CD4-positive, alpha-beta T cell treated with Interleukin-17A for 4 hours (primary cell): ENCODE measurements around the gene OXT.

Source experiments
- DNase-seq: peaks from one replicate; pipeline ENCODE4 v3.0.0-alpha.2; 2020; ENCODE audit warnings: mixed read lengths

Gene OXT

DNA sequence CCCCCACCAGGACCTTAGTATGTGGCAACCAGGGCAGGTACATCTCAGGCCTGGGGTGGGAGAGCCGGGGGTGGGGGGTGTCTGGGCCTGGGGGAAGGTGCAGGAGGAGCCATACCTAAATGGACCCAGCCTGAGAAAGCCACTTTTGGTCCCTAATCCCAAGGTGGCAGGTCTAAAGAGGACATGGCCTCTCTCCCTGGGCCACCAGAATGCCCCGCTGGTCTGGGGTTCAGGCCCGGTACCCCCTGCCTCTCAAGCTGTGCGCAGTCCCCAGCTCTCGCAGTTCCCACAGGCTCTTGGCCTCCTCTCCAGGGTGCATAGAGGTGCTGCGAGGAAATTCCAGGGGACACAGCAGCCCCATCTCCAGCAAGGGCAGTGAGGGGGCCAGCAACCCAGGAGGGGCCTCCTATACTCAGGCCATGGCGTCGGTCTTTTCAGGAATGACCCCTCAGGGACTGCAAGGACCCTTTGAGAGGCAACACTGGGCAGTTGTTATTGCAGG lies 14.2 kb downstream of the OXT start:
- DNase-seq = no peak

DNA sequence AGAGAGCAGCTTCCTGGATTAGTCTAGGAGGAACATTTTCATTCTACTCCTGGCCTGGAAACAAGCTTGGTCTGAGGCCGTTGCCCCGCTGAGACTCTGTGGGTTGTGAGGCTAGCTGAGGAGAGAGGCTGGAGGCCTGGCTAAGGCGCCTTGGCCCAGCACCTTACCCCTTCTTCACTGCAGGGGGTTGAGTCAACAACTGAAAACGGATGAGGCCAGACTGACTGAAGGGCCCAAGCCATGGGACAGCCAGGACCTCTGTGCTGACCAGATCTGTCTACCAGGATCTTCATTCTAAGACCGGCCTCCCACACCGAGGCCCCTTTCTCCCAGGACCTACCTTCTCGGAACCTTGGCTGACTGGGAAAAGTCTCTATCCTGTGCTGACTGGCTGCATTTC lies 16.6 kb downstream of the OXT start:
- DNase-seq = no peak

DNA sequence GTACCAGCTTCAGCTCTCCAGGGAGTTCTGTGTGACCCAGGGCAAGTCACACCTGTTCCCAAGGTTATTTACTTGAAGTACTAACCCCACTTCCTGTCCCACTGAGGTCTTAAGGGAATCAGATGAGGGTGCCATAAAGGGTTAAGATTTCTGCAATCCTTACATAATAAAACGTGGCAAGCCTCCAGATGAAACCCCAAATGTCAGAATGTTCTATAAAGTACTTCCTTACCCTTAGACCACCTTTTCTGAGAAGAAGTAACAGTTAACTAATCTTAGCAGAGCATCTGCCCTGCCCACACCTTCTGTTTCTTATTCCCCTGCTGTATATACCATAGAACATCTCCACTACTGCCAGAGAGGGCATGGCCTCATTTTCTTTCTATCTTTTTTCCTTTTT lies 19.1 kb downstream of the OXT start:
- no peak for DNase-seq

DNA sequence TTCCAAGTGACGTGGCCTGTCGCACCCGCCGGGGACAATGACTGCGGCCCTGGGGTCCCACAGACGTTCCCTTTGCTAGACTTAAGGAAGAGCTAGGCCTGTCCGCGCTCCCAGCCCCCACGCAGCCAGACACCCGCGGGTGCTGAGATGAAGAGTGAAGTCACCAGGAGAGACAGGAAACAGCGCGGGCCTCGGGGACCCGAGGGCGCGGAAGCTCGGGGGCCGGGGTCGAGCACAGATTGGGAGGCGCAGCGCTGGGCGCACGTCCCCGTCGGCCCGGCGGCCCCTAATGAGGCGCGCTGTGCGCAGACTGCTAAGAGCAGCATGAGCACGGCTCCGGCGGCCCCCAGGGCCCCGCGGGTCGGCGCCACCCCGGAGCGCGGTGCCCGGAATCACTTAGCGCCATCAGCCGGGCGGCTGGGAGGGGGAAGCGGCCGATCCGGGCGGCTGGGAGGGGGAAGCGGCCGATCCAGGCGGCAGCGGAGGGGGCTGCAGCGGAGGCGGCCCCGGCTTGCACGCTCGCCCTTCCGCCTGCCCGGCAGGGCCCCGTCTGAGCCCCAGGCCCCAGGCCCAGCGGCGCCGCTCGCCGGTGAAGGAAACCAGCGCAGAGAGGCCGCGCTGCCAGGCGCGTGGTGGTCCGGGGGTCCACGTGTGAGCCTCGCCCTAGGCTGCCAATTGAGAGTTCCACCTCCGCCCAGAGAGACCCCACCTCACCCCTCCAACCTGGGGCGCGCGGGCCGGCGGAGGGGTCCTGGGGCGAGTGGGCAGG lies 21.4 kb downstream of the OXT start:
- peak; percentile 74 for DNase-seq

DNA sequence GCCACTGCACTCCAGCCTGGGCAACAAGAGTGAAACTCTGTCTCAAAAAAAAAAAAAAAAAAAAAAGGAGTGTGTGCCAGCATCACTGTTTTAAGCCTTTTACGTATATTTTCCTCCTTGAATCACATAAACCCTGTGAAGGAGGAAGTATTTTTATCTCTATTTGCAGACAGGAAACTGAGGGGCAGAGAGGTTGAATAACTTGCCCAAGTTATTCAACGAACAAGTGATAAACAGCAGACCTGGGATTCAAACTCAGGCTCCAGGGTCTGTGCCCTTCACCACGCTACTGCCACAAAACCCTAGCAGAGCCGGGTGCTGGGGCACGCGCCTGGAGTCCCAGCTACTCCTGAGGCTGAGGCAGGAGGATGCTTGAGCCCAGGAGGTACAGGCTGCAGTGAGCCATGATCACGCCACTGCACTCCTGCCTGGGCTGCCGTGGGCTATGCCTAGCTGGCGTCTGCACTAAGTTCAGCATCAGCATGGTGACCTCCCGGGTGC lies 22.5 kb downstream of the OXT start:
- peak; percentile 59 for DNase-seq

DNA sequence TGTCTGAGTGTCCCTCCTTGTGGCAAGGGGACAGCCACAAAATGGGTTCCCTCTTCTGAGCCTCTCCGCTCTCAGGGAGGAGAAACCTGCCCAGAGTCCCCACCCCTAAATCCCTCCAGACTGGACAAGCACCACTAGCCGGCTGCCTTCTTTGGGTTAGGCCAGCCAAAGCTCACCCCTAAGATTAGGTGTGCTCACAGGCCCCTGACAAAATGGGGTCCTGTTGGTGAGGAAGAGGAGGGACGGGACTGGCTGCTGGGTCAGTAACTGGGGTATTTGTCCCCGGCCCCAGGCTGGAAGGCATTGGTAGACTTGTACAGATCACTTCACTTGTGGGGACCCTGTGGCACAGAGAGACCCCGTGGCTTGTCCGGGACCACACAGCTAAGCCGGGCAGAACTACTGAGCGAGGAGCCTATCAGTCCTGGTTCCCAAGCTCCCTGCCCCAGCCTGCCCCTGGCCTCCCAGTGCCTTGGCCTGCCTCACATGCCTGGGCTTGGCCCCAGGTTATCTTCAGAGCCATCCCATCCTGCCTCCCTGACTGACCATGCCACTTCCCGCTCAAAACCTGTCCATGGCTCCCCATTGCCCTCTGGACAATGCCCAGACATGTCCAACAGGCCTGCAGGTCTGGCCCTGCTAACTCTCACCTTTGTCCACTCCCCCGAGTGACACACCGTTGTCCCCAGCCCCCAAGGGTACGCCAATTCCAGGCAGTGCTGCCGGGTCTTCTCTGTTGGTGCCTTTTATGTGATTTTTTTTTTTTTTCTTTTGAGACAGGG lies 23.6 kb downstream of the OXT start:
- DNase-seq = no peak

DNA sequence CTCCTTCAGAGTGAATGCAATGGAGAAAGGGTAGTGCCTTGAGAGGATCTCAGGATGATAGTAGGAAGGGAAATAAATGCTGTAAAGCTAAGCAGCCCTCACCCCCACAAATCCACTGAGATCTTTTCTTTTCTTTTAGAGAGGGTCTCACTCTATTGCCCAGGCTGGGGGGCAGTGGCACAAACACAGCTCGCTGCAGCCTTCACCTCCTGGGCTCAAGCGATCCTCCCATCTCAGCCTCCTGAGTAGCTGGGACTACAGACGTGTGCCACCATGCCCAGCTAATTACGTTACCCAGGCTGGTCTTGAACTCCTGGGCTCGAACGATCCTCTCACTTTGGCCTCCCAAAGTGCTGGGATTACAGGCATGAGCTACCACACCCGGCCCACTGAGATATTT lies 29.1 kb downstream of the OXT start:
- no peak for DNase-seq

DNA sequence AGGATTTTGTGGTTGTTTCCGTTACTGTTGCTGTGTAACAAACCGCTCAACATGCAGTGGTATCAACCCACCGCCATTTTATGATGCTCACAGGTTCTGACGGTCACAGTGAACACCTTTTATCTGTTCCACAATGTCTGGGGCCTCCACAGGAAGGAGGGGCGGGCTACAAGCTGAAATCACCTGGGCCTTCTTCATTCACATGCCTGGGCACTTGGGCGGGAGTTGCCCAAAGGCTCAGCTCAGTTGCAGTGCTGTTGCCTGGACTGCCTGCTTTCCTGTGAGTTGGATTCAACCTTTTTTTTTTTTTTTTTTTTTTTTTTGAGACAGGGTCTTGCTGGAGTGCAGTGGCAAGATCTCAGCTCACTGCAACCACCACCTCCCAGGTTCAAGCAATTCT lies 29.8 kb downstream of the OXT start:
- DNase-seq = no peak

DNA sequence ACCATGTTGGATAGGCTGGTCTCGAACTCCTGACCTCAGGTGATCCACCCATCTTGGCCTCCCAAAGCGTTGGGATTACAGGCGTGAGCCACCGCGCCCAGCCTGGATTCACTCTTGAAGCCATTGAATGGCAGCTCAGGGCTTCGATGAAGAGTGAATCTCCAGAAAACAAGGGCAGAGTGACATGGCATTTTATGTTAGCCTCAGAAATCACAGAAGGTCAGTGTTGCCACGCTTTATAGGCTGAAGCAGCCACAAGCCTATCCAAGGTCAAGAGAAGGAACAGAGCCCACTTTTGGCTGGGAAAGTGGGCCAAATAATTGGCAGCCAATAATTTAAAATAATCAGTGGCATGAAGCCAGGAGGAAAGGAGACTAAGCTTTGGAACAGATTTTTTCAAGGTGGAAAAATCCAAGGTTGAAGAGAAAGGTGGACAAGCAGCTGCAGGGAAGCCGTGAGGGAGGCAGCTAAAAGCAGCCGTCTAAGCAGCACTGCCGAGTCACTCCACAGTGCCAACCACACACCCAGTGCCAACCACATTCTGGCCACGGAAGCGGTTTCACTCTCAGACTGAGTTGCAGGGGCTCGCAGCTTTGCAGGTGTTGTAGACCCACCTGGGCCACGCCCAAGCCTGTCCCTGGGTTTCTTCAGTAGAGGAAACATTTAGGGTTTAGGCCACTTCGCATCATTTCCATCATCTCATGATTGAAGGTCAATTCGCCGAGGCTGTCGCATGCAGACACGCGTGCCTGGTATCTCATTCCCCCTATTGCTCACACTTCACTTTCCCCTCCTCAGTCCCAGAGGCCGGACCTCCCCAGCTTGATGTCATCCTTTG lies 30.5 kb downstream of the OXT start:
- peak; percentile 74 for DNase-seq

DNA sequence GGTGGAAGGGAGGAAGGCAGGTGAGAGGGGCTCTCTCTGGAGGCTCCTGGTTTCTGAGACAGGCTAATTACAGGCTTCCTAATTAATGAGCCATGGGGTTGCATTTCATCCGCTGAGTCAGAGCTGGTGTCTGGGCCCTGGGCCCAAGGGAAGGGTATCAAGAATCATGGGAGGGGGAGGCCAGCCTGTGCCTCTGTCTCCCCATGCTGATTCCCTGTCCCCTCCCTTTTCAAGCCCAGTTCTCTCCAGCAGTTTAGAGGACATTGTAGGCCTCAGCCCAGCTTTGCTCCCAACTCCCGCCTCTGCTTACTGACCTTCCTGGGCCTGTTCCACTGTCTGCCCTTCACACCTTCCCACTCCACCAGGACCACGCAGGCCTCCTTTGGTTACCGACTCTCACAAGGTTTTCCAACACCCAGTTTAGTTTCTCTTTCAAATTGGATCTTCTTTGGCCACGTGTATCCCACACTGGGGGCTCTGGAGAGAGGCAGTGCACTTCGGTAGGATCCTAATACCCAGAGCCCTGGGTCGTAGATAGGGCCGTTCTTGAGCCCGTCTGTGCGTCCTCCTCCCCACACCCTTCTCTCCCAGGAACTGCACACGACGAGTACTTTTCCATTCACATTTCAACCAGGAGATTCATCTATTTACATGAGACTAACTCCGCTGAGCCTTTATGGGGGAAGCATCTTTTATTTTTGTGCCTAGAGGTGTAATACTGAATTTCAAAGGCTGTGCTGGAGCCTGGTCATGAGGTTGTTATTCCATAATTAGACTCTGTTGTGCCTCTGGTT lies 31.4 kb downstream of the OXT start:
- no peak for DNase-seq

DNA sequence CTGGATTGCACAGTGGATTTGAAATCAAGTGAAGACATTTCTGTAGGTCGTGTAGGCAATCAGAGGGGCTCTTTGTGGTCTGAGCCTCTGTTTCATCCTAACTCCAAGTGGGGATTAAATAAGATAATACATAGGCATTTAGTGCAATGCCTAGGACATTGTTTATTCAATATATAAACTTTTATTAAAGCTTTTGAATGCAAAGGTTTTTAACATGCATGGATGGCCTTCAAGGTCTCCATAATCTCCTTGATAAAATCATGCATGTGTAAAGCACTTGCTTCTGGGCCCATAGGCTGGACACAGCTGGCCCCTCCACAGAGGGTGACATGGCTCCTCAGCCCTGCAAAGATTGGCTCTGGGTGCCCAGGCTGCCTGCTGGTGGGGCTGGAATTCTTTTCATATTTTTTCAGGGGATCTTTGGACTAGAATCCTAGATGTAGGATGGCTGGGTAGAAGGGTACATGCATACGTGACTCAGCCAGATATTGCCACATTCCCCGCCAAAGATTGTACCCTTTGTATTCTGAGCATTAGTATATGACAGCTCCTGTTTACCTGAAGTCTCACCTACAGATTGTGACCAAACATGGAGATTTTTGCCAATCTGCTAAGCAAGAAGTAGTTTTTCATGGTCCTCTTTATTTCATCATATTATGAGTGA lies 32.1 kb downstream of the OXT start:
- DNase-seq = no peak

DNA sequence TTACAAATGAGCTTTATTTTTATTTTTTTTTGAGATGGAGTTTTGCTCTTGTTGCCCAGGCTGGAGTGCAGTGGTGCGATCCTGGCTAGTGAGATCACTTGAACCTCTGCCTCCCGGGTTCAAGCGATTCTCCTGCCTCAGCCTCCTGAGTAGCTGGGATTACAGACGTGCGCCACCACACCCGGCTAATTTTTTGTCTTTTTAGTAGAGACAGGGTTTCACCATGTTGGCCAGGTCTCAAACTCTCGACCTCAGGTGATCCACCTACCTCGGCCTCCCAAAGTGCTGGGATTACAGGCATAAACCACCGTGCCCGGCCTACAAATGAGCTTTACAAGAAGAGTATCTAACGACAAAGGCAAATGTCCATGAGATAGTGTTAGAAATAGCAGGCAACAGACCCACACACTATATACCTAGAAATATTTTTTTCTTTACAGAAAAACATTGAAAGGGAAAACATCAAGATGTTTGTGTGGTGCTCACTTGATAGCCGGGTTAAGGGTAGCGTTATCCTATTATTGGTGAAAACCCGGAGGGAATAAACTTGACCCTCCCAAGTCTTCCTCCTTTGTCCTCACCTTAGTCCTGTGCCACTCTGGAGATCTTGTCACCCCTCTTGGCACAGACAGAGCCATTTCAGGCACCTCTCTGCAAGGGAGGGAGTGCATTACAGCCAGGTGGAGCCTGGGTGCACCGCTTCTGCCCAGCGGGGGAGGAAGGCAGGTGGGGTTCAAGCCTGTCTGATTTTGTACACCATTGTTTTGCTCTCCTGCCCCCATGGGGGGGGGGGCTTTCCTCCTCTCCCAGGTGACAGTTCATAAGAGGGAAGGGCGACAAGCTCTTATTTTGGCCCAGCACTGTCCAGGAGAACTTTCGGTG lies 34.1 kb downstream of the OXT start:
- DNase-seq = no peak

DNA sequence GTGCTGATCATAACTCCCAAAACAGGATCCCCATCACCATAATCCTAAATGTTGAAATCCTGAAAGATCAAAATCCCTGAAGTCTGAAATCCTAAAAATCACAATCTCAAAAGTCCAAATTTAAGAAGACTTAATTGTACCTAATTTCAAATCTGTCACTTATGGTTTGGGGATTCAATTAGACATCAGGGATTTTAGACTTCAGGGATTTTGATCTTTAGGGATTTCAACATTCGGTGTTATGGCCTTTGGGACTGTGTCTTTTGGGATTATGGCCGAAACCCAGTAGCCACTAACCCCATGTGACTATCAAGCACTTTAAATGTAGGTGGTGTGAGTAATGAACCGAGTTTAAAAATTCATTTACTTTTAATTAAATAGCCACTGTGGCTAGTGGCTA lies 34.8 kb downstream of the OXT start:
- DNase-seq = no peak

DNA sequence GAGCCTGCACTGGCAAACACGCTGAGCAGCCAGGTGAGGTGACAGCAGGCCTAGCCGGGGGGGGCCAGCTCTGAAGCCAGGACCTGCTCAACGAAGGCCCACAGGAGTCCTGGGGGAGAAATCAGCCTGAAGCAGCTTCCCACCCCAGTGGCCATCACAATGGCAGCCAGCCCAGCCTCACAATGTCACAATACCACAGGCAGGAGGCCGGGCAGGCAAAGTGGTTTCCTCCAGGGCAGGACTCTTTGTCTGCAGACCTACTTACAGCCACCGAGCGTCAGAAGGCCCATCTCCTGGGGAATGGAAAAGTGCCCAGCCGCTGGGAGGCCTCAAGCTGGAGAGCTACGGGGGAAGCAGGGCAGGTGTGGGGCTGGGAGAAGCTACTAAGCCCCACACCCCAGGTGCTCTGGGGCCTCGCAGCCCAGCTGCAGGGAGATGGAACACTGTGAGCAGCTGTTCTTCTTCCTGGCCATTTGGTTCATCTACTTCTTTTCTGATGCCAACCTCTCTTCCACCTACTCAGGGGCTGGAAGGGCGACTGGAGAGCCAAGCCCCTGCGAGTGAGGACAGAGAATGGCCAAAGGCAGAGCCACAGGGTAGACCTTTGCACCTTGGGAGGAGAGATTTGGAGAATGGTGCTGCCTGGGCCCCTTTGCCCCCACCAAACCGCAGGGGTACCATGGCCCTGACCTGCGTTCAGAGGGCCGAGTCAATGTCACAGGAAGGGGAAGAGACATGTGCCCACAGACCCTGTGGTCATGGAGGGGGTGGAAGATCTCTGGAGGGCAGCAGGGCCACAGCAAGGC lies 35.4 kb downstream of the OXT start:
- no peak for DNase-seq

DNA sequence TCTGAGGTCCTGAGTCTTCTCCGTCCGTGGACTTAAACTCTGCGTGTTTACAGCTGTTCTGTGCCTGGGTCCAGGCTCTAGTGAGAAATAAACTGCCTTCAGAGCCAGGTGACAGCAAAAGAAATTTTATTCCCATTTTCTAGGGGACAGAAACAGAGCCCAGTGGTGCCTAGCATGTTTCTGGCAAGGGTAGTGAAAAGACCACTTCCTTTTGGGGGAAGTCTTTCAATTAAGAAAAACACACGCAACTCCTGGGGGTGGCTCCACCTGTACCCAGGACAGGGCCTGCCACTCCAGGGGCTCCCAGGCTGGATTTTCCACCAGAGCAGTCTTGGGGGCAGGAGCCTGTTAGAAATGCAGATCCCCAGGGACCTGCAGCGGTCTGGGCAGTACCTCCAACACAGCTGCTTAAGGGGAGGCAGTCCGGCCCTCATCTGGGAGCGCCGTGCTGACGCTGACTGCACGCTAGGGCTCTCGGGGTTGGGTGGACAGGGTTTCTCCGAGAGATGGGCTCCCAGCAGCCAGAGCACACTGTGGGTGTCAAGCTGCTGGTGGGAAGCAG lies 36.1 kb downstream of the OXT start:
- no peak for DNase-seq

DNA sequence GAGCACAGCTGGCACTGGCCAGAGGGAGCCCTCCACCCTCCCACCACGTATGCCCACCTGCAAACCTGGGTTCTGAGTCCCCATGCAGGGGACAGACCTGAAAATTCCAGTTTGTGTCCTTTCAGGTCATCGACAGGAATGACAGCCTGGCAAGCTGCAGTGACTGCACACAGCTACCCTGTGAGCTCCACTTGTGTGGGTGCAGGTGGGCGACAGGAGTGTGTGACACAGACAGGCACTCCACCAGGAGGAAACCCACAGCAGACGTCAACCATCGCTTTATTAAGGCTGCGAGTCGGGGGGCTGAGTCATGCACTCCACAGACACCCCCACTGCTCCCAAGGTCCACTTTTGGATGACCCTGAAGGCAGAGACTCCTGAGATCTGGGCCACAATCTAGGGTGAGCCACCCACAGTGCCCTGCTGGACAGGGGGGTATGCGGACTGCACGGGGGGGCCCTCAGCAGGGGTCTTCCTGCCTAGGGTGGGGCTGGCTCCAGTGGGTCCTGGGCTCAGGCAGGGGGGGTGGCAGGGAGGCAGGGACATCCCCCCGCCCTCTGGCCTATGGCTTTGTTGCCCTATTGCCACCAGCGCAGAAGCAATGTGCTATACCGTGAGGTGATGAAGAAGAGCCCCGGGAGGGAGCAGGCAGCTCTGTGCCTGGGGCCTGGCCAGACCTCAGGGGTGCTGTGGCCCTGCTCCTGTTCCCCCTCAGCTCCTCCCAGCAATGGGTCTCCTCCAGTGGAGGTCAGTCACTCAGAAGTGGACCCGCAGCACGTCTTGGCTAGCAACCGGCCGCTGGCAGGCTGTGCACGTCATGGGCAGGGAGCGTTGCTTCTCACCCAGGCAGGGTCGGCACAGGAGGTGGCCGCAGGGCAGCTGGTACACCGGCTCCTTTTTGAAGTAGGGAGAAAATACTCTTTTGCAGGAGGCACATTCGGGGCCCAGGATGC lies 38.2 kb downstream of the OXT start:
- no peak for DNase-seq

DNA sequence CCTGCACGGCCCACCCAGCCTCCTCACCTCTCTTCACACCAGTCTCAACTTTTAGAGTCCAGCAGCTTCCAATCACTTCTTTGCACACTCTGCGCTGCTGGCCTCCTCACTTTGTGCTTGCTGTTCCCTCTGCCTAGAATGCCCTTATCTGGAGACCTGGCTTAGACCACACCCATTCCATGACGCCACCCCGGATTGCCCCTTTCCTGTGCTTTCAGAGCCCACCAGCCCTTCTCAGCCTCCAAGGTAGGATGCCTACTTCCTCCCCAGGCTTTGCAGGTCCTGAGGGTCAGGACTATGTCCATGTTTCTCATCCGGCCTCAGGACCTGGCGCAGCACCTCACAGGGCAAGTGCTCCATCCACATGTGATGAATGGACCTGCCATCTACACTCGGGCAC lies 40.1 kb downstream of the OXT start:
- no peak for DNase-seq

DNA sequence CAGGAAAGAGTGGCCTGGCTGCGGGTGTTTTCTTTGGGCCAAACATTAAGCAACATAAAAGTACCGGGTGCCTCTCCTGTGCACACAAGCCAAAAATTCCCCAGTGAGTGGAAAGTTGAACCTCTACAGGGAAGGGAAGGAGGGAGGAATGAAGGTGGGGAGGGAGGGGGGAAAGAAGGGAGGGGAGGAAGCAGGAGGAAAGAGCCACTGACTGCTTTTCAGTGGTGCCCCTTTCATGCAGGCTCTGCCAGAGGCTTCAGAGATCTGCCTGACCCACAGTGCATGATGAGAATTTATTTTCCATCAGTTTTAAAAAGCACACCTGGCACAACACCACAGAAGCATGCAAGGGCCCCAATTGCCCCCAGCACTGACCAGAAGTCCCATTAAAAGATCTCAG lies 40.6 kb downstream of the OXT start:
- no peak for DNase-seq
